NCI-H524 treated with DMSO at 0.1 percent for 48 hours (cell line): Measurements from ENCODE around the gene DOCK9.
"Not testable (repeated sequence)": the region's sequence is repeated elsewhere in the genome, so short reads cannot be mapped to it uniquely, and the experiment has no call there.

Source experiments
- DNase-seq: peaks from one replicate; lab custom pipeline; 2025; lab: John Stamatoyannopoulos, UW

DOCK9 gene

GRCh38 chr13:98822225-98822606 is 155.6 kb downstream of the DOCK9 start:
- DNase-seq: no peak

DNA sequence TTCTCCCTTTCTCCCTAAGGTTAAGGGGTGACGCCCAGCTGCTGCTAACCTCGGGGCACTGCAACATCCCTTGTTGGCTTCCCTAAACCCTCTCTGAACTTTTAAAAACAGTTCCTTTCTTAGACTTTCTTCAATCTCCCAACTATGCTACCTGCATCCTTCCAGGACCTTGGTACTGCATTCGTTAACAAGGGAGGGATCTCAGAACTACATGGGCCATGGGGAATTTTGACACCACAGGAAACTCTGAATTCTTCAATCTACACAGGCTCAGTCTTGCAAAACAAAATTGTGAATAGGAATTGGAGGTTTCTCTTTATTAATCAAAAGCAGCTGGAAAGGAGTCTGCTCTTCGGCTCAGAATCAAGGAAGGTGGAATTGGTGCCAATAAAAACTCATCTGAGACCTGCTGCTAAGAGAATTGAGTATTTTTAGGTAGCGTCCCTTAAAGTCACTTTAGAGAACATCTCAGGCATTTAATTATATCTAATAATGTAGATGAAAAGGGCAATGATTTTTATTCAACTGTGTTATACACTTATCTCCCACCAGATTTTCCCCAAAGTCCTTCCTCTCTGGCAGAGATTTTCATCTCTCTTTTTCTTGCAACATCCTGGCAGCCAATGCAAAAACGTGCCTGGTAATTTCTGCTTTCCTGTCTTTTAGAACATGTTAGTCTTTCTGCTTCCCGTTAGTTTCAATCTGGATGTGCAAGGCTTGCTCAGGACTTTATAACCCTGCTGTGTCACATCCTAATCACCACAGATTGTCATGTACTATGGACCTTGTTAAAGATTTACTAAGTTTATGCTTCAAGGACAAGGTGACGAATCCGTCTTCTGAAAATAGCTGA is 156.3 kb downstream of the DOCK9 start:
- no peak for DNase-seq

- DNase-seq: no peak
Measured at GRCh38 chr13:98820744-98821371, 157.0 kb downstream of the DOCK9 start.

- DNase-seq: no peak
Measured at GRCh38 chr13:98820300-98820699, 157.6 kb downstream of the DOCK9 start.

DNA sequence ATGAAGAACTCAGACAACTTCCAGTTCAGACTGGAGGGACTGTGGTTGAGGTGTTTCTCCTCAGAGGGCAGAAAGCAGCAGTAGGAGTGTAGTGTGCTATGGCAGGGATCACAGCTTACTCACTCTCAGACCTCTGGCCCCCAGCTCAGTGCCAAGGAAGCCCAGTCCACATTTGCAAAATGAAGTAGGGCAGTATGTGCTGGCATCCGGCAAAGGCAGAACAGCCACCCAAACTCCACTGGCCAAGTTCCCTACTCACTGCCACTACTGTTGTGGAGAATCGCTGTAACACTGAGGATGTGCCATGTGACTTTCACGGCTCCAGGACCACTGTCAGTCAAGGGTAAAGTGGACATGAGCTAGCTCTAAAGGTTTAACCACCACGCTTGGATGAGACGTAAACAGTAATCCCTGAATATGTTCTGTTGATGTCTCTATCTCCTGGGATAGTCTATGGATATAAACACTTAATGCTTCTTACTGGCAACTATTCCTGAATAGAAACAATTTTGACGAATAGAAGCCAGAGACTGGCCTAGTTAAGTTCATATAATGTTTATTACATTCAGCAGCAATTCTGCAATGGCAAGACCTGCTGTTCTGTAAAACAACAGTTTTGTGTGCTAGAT is 158.4 kb downstream of the DOCK9 start:
- no peak for DNase-seq

DNA sequence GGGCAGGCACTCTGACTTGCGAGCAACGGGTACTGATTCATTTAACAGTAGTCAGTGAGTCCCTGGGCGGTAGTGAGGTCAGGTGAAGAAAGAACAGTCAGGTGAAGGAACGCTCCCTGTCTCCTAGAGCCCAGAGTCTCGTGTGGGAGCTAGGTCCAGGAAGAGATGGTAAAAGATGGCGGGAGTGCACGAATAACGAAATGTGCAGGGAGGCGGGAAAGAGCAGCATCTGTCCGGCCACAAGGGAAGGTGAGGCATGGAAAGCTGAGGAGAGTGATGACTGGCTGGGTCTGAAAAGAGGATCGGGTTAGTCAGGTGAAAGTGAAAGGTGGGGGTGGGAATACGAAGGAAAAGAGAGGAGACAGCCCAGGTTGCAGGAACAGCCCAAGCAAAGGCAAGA is 161.5 kb downstream of the DOCK9 start:
- DNase-seq: no peak

DNA sequence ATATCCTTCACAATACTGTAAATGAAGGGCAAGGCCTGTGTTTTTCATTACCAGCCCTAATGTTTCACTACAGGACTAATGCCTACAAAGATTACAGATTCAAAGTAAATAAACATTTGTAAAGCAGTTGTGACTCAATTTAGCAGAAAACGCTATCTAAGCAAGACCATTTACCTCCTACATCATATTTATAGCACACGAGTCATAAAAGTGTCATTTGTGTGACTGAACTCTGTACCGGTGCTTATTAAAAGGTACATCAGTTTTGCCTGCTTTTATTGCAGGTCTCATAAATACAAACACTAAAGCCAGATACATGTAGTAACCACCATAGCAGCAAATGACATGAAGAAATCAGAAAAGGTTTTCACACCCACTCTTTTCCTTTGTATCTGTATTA is 163.9 kb downstream of the DOCK9 start:
- DNase-seq: no peak

GRCh38 chr13:98812186-98812790 is 165.6 kb downstream of the DOCK9 start:
- DNase-seq: not testable (repeated sequence)

- no peak for DNase-seq
Measured at GRCh38 chr13:98810746-98811145, 167.1 kb downstream of the DOCK9 start.

DNA sequence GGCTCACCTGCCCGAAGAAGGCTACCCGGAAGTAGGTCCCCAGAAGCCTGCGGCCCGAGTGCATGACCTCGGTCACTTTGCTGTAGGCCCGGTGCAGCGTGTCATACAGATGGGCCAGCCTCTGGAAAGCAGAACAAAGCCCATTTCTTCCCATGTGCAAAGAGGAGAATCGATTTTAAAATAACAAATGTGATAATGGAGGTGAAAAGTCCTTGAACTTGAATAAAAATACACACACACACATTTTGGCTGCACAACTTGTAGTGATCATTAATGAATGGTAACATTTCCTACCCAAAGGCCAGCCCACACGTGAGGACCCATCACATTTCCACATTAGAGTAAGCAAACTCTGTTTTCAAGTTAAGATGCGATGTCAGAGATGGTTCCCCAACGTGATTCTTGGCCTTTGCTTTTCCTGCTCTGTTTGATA is 168.5 kb downstream of the DOCK9 start:
- DNase-seq: no peak

DNA sequence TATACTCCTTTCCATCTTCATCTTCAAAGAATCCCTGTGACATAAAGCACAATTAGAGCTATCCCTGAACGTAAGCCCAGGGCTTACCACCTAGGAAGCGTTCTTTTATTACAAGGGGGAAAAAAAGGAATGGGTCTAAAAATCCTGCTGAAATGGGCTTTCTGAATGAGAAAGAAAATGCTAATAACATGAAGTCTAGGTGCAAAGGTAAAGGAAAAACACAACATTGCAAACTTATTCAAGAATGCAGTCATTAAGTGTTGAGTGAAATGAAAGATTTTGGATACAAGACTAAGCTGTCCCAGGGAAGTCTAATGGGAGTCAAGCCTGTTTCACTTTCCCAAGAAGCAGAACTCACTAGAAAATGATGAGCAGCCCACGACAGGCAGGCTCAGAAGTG is 170.1 kb downstream of the DOCK9 start:
- no peak for DNase-seq

DNA sequence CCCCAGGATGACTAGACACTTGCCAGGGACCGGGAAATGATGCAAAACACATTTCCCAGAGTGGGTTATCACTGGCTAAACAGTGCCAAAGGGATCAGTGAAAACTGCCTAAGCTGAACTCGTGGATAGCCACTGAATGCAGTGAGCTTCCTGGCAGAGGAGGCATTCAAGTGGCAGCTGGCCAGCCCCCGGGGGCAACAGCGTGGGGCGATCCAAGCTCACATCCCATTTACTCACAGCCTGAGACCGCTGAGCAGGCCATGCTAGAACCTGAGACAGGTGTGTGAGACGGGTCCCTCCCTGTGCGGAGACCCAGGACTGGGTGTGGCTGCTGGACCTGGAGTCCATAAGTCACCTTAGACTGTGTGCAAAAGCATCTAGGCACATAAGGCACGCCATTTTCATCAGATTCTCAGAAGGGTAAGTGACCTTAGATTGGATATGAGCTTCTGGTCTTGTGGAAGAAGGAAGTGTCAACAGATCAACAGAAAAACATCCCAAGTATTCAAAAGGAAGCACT is 173.5 kb downstream of the DOCK9 start:
- DNase-seq: no peak

DNA sequence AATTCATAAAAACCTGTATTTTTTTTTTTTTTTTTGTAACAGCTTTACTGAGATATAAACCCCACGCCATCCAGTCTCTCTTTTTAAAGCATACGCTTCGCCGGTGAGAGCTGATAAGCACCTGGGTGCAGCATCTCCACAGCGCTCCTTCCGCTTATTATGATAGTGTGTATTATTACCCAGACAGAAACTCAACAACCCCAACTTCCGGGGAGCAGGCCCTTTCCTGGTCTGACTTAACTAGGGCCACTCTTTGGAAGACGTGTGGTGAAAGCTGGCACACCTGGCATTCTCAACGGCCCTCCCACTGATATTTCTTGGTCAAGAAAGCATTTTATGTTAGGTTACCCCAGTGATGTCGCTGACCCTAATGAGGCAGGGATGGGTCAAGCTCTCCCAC is 173.9 kb downstream of the DOCK9 start:
- no peak for DNase-seq

GRCh38 chr13:98803111-98803561 is 174.7 kb downstream of the DOCK9 start:
- no peak for DNase-seq

GRCh38 chr13:98802559-98802958 is 175.3 kb downstream of the DOCK9 start:
- DNase-seq: no peak

DNA sequence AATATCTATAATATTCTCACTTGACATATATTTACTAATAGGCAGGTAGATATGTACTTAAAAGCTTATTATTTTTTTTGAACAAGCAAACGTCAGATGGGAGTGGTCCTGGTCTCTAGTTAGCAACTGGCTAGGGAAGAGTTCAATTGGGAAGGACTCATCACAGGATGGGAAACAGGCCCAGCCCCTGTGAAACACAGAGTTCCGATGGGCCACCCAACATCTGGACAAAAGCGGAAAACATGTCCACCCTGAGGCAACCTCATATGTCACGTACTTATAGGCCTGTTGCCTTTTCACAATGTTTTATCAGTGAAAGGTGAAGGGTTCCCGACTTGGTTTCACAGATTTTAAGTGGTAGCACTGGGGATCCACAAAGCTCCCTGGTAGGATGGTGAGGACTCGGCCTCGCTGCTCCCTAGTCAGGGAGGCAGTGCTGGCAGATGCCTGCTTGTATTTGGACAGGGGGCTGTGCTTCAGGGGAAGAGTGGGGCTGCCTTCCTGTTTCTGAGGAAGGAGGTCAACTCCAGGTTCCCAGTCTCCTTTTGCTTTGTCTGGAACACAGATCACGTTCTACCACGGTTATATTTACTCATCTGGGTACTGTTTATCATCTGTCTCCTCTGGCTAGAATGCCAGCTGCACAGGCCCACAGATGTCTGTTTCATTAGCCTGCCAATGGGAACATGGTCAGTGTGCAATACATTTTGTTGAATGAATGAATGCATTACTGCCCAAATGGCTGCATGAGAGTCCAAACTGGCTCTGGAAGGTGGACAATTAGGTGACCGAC is 176.0 kb downstream of the DOCK9 start:
- DNase-seq: no peak

DNA sequence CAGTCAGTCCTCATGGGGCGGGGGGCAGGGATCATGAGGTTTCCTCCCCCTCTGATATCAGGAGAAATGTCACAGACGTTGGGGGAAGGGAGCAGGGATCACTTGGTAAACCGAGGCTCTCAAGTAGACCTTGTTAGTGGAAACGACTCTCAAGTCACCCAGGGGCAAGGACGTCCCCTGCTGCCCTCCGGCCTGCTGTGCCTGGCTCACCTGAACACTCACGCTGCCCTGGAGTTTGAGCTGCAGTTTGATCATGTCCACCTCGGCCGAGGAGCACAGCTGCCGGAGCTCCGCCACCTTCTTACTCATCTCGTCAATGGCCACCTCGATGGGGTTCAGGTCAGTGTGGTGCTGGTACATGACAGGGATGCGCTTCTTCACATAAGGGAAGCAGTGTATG is 177.8 kb downstream of the DOCK9 start:
- DNase-seq: no peak

- DNase-seq: no peak
Measured at GRCh38 chr13:98798849-98799645, 178.8 kb downstream of the DOCK9 start.

GRCh38 chr13:98797456-98797855 is 180.4 kb downstream of the DOCK9 start:
- no peak for DNase-seq

GRCh38 chr13:98796798-98797197 is 181.1 kb downstream of the DOCK9 start:
- no peak for DNase-seq

- no peak for DNase-seq
Measured at GRCh38 chr13:98796191-98796590, 181.7 kb downstream of the DOCK9 start.
